ENCODE results near the gene WT1.
"Not testable (repeated sequence)": the region's sequence is repeated elsewhere in the genome, so short reads cannot be mapped to it uniquely, and the experiment has no call there.

The WT1 gene

DNA sequence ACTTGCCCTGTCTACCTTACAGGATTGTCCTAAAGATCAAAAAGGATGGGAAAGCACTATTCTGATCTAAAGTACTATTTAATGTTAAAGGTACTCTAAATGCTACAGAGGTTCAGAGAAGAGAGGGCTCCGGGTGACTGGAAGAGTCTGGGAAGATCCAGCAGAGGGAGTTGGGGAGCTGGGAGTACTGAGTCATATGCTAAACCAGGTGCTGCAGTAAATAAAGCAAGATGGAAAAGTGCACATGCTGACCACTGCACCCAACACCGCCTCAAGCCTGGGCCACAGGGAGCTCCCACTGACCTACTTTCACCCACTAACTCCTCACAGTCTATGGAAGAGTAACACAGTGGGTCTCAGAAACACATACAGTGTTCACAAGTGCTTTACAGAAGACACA is 49.3 kb downstream of the WT1 start:
- no peak for DNase-seq

DNA sequence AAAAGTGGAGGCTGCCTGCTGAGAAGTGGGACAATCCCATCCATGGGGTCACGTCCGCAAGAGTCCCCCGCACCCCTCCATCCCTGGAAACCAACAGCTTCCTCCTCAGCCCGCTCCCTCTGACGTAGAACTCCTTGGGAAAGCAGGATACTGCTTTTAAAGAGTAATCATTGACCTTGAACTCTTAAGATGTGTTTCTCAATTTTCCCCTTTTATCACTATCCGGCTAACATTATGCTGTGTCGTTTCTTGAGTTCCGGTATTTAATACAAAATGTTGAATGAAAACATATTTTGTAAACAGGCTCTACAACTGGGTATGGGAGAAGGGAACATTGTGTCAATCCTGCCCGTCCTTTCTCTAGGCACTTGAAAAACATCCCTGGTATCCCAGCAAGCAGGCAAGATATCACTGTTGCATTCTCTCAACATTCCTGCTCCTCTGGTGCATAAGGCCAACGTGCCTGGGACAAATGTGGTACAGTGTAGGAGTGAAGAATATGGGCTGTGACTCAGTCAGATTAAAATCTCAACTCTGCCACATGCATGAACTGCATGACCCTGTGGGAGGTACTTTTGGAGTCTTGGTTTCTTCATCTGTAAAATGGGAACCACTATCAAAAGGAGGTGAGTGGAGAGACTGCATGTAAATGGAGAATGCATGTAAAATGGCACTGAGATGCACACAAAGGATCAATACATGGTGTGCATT is 52.8 kb downstream of the WT1 start:
- DNase-seq, result no peak

DNA sequence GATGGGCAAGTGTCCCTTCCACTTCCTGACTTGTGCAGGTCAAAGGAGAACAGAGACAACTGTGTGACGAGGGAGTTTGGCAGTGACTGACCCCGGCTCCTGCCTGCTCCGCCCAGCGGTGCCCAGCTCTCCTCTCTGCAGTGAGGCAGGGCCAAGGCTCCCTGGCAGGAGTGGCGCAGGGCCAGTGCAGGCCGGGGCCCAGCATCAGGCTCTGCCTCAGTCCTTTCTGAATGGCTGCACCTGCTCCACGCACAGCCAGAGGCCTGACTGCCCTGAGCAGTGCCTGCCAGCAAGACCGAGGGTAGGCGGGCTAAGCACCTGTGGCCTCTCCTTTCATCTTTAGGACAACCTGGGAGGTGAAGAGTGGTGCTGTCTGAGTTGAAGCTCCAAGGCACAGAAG is 54.2 kb downstream of the WT1 start:
- no peak for DNase-seq

DNA sequence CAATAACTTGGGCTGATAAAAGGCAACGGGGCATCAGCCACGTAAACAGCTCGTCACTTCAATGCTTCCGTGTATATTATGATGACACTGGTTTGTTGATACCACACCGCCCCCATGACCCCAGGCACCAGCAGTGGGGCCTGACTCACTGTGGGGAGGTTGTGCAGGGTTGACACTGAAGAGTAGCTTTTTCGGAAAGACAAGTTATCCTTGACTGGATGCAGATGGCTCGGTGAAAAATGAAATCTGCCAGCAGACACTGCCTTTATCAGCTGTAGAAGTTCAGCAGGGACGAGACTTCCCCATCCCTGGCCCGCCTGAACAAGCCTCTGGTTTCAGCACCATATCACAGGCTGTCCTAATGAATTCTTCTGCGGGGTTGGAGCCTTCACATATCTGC is 55.6 kb downstream of the WT1 start:
- no peak for DNase-seq

DNA sequence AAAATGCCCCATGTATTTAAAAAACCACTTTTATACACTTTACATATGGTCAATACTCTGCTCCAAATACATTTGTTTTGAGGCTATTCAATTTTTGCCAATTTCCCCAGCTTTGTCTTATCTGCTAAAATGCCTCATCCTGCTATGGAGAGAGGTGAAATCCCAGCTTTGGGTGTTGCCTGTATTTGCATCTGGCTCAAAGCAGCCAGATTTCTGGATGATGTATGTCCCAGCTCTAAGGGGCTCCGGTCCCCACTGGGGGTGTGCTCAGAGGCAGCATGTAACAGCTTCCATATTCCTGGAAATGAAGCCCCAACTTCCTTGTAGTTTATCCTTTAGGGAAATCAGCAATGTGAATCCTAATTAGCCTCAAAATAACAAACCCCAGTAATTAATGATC is 59.5 kb downstream of the WT1 start:
- no peak for DNase-seq

DNA sequence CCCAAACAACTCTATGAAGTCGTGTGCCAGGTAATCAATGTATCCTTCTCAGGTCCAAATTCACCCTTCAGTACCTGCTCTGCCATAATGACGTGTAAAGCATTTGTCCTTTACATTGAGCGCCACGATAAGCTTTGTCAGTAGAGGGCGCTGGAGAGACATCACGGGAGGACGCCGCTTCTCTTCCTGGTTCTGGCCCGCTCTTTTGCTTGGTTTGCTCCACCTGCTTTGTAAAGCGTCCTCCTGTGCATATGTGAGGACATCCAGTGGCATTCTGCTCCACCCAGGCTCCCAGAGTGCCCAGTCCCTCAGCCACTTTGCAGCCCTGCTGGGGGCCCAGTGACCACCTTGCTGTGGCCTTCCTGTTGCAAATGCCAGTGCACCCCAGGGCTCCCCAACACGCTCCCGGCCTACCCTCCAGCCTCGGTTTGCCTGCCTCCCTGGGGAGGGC is 61.1 kb downstream of the WT1 start:
- no peak for DNase-seq

DNA sequence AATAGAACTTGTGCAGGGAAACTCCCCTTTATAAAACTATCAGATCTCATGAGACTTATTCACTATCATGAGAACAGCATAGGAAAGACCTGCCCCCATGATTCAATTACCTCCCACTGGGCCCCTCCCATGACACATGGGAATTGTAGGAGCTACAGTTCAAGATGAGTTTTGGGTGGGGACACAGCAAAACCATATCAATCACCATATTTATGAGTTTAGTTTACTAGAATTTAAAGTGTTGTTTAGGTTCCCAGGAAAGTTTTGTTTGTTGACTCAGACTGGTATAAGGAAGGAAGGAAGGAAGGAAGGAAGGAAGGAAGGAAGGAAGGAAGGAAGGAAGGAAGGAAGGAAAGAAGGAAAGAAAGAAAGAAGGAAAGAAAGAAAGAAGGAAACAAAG is 65.4 kb downstream of the WT1 start:
- DNase-seq, result not testable (repeated sequence)

DNA sequence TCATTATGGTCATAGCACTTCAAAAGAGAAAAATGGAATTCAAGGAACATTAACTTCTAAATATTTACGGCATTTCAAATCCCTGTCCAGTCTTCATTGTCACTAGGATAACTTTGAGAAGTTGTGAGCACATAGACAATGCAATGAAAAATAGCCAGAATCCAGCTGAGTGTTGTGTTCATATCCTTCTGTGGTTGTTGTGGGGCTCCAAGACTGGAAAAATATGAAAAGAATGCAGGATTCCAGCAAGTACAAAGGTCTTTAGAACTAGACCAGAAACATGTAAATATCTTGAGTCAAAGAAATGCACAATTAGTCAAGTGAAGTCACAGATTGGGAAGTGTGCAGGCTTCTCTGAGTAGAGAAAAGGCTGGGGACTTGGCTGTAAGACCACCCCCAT is 68.7 kb downstream of the WT1 start:
- no peak for DNase-seq

DNA sequence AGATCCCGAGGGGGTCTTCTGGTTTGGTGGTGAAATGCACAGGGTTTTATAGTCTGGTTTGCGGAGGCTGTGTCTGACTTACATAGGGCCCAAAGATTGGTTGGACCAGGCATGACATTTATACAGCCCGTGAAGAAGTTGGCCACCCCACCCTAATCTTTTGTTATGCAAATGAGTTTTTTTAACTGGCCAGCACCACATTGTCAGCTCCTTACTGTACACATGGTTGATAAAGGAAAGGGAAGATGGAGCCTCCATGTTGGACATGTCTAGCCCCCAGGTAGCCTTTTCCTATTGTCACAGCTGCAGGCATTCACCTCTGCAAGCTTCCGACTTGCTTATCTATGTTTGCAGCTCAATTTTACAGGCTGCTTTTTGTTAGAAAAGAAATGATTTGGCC is 70.1 kb downstream of the WT1 start:
- DNase-seq, result no peak

DNA sequence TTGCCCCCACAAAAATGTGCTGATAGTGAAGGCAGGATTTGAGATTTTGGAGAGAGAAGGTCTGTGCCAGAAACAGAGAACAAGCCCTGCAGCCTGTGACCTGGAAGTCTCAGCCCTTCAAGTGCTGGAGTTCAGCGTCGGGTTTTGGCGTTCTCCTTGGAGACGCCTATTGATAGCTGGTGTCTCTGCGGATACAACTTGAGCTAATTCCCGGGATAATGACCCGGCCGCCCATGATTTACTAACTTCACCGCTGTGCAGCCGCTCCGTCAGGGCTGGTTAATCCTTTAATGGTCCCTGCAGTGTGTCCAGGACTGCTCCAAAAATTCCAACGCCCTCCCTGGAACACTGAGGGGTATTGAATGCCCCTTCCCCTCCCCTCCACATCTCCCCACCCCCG is 76.6 kb downstream of the WT1 start:
- DNase-seq, result no peak

DNA sequence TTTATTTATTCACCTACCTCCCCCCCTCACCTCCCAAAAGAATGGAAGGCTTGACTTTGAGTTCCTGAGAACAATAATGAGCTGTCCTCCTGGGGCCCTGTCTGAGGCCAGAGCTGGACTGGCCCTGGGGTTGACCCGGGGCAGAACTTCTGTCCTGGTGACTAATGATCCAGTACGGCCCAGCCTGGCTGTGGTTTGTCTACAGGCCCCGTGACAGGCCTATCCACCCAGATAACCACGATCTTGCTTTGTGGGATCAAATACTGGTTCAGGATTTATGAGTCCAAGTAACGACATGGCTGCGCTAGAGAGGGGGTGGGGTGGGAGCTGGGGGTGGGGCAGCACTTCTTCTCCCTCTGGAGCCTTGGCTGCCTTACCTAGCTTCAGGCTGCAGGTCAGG is 81.5 kb downstream of the WT1 start:
- no peak for DNase-seq

DNA sequence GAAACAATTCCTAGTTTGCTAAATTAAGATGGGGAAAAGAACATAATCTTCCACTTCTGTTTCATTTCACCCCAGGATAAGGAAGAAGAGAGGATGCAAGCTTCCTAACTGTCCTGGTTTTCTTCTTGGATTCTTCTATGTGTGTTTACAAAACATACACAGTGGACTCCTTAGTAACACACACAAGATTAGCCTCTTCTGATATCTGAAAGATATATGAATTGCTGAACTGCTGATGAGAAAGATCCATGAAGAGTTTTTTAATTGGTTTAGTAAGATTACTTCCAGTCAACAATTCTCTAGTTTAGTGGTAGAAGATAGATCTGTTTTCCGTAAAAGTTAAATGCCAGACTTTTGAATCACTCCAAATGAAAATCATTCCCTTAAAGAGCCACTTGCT is 86.8 kb downstream of the WT1 start:
- DNase-seq, result no peak

DNA sequence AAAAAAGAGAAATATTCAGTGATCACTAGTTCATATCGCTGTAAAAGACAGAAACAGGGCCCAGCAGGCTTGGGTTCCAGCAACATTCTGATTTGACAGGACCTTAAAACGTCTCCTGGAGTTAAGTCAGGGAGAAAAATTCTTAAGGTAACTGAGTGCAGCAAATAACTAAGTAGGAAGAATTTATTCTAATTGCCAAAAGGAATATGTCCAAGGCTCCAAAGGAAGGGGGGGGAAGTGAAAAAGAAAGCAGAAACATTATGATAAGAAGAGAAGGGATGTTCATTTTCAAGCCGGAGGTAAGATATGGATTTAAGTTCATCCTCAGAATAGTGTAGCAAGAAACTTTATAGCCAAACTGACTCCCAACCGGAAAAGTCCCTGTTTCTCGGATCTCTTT is 90.4 kb downstream of the WT1 start:
- DNase-seq, result no peak

DNA sequence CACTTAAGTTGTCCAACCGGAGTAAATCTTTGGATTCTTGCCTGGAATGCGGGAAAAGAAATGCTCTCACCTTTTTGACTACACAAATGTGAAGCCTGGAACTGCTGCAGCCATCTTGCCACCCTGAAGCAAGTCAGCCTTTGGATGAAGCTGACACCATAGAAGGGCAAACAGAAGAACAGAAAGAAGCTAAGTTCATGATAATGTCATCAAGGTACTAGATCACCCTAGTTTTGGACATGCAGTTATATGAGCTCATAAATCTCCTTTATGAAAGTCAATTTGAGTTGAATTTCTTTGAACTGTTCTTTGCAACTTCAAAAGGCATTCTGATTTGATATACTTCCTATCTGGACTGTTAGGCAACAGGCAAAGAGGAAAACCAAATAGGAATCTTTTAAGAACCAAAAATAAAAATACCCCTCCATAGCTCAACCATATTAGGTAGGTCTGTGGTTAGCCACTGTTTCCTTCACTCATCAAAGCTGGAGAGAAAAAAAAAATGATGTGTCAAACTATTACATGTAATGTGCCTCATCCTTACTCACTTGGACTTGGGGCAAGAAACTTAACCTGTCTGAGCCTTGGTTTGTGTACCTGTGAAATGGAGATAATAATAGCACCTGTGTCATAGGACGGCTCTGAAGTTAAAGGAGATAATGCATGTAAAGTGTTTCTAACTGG is 91.9 kb downstream of the WT1 start:
- no peak for DNase-seq

DNA sequence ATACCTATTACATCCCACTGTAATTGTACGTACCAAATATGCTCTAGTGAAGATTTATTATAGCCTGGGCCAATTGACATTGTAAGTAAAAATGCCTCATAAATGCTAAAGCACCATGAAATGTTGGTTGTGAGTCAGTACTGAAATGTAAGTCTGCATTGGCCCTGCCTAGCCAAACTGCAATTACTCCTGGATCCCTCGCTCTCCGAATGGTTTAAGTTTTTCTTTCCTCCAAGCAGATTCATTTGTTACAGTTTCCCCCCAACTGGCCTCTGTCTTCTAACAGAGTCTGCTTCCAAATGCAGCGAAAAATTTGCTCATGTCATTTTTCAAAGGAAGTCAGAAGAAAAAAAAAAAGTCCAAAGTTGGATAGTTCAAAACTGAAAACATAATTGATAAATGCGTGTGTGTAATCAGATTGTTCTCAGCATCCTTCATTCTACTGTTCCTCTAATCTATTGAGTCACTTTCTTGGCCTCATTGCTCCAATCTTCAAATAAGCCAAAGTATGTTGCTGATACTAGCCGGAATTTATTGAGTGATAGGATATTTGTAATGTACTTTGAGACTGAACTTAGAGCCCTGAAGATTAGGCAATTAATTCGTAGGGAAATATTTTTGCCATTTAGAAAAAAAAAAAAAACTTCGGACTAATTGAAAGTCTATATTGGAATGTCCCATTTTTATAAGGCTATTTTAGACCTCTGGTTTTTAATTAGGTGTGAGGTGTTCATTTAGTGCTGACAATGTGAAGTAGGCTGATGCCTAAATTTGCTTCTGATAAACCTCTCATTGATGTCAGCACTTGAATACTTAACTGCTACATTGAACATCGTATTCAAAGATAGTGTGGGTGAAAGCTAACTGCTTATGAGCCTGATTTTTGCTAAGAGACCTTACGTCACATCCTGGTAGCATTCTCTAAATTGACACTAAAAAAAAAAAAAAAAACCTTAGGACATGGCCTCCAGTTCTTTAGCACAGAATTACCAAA is 93.4 kb downstream of the WT1 start:
- no peak for DNase-seq

DNA sequence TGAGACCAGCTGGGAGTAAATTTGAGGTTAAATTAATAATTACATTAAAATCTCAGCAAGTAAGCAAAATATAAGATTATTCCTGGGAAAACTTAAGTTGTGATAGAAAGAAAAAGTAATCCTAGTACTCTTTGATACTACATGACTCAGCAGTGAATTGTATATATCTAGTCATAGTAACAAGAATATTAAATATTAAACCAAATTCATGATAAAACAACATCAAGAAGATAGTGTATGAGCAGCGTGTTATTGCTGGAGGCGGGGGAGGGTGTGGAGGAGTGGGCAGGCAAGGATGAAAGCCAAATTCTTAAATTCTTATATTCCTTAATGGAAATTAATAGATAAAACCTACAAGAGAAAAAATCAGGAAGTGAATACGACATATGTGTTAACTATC is 95.2 kb downstream of the WT1 start:
- DNase-seq, result no peak
